ENCODE measurements around the gene KIFC1.
"Not testable (repeated sequence)": the region's sequence is repeated elsewhere in the genome, so short reads cannot be mapped to it uniquely, and the experiment has no call there.

KIFC1 gene, protein sequence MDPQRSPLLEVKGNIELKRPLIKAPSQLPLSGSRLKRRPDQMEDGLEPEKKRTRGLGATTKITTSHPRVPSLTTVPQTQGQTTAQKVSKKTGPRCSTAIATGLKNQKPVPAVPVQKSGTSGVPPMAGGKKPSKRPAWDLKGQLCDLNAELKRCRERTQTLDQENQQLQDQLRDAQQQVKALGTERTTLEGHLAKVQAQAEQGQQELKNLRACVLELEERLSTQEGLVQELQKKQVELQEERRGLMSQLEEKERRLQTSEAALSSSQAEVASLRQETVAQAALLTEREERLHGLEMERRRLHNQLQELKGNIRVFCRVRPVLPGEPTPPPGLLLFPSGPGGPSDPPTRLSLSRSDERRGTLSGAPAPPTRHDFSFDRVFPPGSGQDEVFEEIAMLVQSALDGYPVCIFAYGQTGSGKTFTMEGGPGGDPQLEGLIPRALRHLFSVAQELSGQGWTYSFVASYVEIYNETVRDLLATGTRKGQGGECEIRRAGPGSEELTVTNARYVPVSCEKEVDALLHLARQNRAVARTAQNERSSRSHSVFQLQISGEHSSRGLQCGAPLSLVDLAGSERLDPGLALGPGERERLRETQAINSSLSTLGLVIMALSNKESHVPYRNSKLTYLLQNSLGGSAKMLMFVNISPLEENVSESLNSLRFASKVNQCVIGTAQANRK

GRCh38 chr6:33391278-33391921, at the start of gene KIFC1:
TSS of gene KIFC1 (plus strand) at chr6:33391823. CDS start at chr6:33391986, 163 bp downstream.
- peak; percentile 100 for DNase-seq (ENCODE audit: low read depth)
- TF ChIP-seq, protein P1, sequence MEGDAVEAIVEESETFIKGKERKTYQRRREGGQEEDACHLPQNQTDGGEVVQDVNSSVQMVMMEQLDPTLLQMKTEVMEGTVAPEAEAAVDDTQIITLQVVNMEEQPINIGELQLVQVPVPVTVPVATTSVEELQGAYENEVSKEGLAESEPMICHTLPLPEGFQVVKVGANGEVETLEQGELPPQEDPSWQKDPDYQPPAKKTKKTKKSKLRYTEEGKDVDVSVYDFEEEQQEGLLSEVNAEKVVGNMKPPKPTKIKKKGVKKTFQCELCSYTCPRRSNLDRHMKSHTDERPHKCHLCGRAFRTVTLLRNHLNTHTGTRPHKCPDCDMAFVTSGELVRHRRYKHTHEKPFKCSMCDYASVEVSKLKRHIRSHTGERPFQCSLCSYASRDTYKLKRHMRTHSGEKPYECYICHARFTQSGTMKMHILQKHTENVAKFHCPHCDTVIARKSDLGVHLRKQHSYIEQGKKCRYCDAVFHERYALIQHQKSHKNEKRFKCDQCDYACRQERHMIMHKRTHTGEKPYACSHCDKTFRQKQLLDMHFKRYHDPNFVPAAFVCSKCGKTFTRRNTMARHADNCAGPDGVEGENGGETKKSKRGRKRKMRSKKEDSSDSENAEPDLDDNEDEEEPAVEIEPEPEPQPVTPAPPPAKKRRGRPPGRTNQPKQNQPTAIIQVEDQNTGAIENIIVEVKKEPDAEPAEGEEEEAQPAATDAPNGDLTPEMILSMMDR (IDR thresholded peaks at IDR 0.05; ENCODE audit: insufficient read depth, low read depth, low read length, missing control alignments) = peak; percentile 99
- H3K4me3 ChIP-seq (ENCODE audit: low read depth, low read length) = peak within 1 kb of the TSS; percentile 78

- DNase-seq (ENCODE audit: low read depth); H3K4me3 ChIP-seq (ENCODE audit: low read depth, low read length): not testable (repeated sequence)
Measured at GRCh38 chr6:33343606-33343952, 48.0 kb upstream of the KIFC1 start.

DNA sequence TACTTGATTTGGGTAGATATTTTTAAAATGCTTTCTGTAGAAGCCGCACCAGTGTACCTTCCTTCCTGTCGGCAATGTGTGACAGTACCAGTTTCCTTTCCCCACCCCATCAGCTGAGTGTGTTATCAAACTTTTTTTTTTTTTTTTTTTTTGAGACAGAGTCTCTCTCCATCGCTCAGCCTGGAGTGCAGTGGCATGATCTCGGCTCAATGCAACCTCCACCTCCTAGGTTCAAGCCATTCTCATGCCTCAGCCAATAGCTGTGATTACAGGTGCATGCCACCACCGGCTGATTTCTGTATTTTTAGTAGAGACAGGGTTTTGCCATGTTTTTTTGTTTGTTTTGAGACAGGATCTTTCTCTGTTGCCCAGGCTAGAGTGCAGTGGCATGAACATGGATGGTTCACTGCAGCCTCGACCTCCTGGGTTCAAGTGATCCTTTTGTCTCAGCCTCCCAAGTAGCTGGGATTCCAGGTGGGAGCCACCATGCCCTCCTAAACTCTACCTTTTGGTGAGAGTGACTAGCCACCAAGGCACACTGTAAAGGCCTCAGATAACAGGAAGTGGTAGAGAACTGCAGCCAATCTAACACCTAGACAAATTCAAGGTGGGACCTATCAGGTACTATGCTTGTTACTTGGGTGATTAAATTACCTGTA, 47.5 kb upstream of the KIFC1 start:
- H3K4me3 ChIP-seq (ENCODE audit: low read depth, low read length) = peak overlapping the region; percentile 10; the same call in 1 of the 2 replicates
- peak; percentile 88 for DNase-seq (ENCODE audit: low read depth)
- TF ChIP-seq, protein P1 (IDR thresholded peaks at IDR 0.05; ENCODE audit: insufficient read depth, low read depth, low read length, missing control alignments) = no peak

DNA sequence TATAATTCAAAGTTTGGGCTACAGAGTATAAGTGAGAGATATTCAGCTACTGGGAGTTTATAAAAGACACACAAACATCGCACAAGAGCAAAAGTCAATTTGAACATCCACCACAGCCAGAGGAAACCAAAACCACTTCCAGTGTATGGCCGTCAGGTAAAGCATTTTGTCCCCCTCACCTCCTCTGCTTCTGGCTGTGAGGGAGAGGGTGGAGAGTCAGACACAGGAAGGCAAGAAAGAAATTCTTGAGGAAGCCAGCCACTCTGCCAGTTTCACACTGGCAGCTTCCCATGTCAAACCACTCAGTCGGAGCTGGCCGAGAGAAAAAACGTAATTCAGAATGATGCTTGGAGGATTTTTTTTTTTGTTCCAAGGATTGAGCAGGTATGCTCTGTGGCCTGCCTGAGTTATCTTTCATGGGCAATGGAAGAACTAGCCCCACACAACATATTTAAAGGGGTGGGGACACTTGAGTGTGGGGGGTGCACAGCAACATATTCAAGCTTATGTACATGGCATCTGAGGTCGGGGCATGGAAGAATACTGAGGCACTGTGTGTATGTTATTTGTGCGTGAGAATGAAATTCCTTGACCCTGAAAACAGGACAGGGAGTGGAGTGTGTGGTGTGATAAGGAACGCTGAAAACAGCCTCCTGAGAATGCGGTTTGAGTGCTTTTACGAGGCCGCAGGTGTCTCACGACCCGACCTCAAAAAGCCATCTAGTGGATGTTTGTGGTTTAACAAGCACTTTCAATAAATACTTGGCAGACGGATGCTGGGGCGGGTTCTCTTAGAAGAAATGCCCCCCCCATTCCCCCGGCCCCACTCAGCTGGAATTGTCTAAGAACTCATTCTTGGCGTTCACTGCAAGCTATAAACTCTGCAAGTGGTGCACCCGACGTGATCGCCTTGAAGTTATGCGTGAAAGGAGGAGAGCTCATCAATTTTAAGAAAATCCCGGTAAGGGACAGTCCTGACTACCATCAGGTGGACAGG, 46.6 kb upstream of the KIFC1 start:
- peak; percentile 89 for DNase-seq (ENCODE audit: low read depth)
- TF ChIP-seq, protein P1 (IDR thresholded peaks at IDR 0.05; ENCODE audit: insufficient read depth, low read depth, low read length, missing control alignments) = peak; percentile 56
- peak overlapping the region; percentile 44 for H3K4me3 ChIP-seq (ENCODE audit: low read depth, low read length)

DNA sequence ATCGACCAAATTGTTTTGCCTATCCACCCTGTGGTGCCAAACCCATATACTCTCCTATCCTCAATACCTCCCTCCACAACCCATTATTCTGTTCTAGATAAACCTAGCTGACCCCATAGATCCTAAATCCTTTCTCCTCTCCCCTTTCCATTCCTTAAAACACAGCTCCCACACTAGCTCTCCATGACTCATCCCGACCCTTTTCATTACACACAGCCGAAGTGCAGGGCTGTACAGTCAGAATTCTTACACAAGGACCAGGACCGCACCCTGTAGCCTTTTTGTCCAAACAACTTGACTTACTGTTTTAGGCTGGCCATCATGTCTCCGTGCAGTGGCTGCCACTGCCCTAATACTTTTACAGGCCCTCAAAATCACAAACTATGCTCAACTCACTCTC, 44.7 kb upstream of the KIFC1 start:
- not testable (repeated sequence) for DNase-seq (ENCODE audit: low read depth); H3K4me3 ChIP-seq (ENCODE audit: low read depth, low read length)

GRCh38 chr6:33347816-33348215, 43.8 kb upstream of the KIFC1 start:
- TF ChIP-seq, protein P1 (IDR thresholded peaks at IDR 0.05; ENCODE audit: insufficient read depth, low read depth, low read length, missing control alignments) = no peak
- no peak for DNase-seq (ENCODE audit: low read depth)
- no peak overlapping the region for H3K4me3 ChIP-seq (ENCODE audit: low read depth, low read length)

GRCh38 chr6:33355860-33356259, 35.8 kb upstream of the KIFC1 start:
- DNase-seq (ENCODE audit: low read depth); H3K4me3 ChIP-seq (ENCODE audit: low read depth, low read length): not testable (repeated sequence)
